IPS-15b (cell line): ENCODE results near the gene CNTNAP2.
A peak's percentile ranks its signal among the peaks of the same experiment; 100 is the strongest.

ENCODE experiments used
- H3K27me3 ChIP-seq: one replicate; pipeline ENCODE4 v1.6.1; 2013; ENCODE audit warnings: low read length; ENCODE audit not compliant: control insufficient read depth, insufficient read depth
- H3K36me3 ChIP-seq: one replicate; pipeline ENCODE4 v1.6.1; 2013; ENCODE audit warnings: low read length; ENCODE audit not compliant: control insufficient read depth, insufficient read depth
- H3K4me1 ChIP-seq: one replicate; pipeline ENCODE4 v1.6.1; 2013; ENCODE audit warnings: mild to moderate bottlenecking, low read length; ENCODE audit not compliant: control insufficient read depth, insufficient read depth
- H3K4me3 ChIP-seq: one replicate; pipeline ENCODE4 v1.5.1; 2013; ENCODE audit warnings: low read depth, low read length
- H3K9ac ChIP-seq: one replicate; pipeline ENCODE4 v1.6.1; 2013; ENCODE audit warnings: low read depth, mild to moderate bottlenecking, low read length
- H3K9me3 ChIP-seq: one replicate; pipeline ENCODE4 v1.6.1; 2013; ENCODE audit warnings: mild to moderate bottlenecking, low read length; ENCODE audit not compliant: control insufficient read depth, insufficient read depth

Gene CNTNAP2

DNA sequence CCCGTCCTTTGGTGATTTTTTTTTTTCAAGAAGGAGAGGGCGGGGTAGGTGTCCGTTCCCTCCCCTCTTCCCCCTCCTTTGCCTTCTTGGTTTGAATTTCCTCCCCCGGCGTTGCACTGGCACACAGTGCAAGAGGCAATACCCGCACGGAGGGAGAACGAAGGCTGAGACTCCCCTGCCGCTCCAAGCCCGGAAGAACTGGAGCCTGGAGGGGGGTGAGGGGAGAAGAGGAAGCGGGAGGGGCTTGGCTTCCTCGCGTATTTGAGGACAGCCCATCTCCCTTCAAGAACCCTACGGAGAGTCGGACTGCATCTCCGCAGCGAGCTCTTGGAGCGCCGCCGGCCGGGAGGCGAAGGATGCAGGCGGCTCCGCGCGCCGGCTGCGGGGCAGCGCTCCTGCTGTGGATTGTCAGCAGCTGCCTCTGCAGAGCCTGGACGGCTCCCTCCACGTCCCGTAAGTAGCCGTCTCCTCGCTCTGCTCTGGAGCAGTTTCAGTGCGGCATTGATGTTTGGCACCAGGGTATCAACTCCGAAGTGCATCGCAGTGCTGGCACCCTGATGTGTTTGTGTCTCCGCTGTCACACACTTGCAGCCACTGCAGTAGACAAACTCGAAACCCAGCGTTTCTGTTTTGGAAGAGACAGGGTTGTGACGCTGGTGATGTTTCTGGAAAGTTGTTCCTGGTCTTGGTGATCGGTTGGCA, at the start of gene CNTNAP2:
TSS of gene CNTNAP2 (plus strand) at position 281 of the 702 bp plus-strand sequence. CDS start at position 357, 76 bp downstream.
- Histone ChIP-seq H3K4me3 (peak within 1 kb of the TSS; percentile 80), H3K9me3 (no peaks in the 10 kb centered on the region), H3K36me3 (no peaks in the 10 kb centered on the region), H3K27me3 (peaks cover 31% of the 10 kb centered on the region), H3K4me1 (peaks cover 4% of the 10 kb centered on the region), H3K9ac (no peak within 1 kb of the TSS)

DNA sequence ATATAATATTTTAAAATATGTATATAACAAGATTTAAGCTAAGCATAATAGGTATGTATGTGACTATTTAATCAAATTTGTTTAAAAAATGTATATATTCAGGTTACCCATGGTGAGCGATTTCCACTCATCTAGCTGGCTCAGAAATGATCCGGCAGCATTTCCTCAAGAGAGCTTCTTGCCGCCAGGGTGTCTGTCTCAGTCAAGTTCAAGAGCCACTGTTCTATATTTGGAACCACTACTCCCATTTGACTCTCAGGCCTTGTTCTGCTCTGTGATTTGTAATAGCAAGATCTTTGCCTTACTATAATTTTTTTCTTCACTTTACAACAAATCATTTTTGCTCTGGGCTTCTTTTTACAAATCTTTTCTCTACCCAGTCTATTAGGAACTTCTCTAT, 48.7 kb upstream of the CNTNAP2 start:
- H3K9ac ChIP-seq = no peak overlapping the region
- H3K9me3 ChIP-seq = no peaks in the 10 kb centered on the region
- no peak overlapping the region for H3K4me3 ChIP-seq
- no peaks in the 10 kb centered on the region for H3K36me3 ChIP-seq
- H3K27me3 ChIP-seq = no peaks in the 10 kb centered on the region
- H3K4me1 ChIP-seq = no peaks in the 10 kb centered on the region

DNA sequence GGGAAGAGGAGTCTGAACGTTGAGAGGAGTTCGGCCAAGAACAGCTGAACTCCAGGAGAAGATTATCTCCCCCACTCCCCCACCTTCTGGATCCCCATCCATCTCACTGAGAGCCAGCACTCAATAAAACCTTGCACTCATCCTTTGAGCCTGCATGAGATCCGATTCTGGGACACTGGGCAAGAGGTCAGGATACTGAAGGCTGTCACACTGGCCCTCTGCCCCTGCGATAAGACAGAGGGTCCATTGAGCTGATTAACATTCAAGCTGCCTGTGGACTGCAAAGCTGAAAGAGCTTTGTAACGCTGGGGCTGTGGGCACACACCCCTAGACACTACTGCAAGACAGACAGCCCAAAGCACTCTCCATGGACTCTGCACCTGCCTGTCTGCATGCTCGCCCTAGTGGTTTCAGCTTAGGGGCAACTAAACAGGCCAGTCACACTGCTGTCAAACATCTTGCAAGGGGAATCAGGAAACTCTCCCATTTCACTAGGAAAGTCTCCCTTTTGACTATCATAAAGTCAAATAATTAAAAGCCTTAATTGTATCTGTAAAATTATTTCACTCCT, 42.3 kb upstream of the CNTNAP2 start:
- Histone ChIP-seq H3K4me1 (no peaks in the 10 kb centered on the region), H3K9me3 (no peaks in the 10 kb centered on the region), H3K4me3 (no peak overlapping the region)

DNA sequence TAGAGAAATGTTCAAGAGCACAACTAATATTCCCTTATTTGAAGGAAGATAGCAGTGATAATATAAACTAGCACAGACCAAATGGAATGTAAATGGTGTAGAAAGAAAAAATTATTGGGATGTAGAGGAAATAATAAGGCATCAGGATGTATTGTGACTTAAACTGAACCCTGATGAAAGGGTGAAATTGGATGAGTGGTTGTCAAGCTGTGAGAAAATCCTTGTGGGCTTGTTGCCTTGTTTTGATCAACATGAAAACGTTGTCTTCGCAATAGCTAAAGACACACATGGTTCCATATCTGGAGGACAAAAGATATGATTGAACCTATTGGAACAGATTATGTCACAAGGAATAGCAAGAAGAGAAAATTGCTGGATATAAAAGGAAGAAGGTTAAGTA, 40.3 kb upstream of the CNTNAP2 start:
- Histone ChIP-seq H3K9me3 (no peaks in the 10 kb centered on the region), H3K9ac (no peak overlapping the region), H3K27me3 (no peaks in the 10 kb centered on the region), H3K36me3 (no peaks in the 10 kb centered on the region), H3K4me1 (no peaks in the 10 kb centered on the region), H3K4me3 (no peak overlapping the region)

More for the DNA sequence above, 42.3 kb upstream of the CNTNAP2 start:
- Histone ChIP-seq H3K9ac (no peak overlapping the region), H3K36me3 (no peaks in the 10 kb centered on the region), H3K27me3 (no peaks in the 10 kb centered on the region)

DNA sequence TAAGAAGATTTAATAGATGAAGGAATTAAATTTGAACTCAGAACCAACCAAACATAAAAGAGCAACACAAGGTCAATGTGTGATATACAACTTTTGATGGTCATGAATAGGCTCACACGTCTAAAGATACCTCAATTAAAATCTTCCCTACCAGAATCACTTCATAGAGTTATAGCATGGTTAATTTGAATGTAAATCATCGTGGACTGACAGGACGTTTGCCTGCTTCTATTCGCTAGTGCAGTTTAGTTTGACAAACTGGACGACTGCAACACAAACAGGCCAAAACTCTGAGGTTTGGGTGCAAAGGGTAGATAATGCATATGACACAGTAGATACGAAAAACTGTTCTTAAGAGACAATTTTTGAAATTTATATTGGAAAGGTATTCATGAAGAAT, 32.5 kb upstream of the CNTNAP2 start:
- no peaks in the 10 kb centered on the region for H3K9me3 ChIP-seq
- no peaks in the 10 kb centered on the region for H3K4me1 ChIP-seq
- H3K9ac ChIP-seq = no peak overlapping the region
- no peak overlapping the region for H3K4me3 ChIP-seq
- H3K27me3 ChIP-seq = no peaks in the 10 kb centered on the region
- no peaks in the 10 kb centered on the region for H3K36me3 ChIP-seq

DNA sequence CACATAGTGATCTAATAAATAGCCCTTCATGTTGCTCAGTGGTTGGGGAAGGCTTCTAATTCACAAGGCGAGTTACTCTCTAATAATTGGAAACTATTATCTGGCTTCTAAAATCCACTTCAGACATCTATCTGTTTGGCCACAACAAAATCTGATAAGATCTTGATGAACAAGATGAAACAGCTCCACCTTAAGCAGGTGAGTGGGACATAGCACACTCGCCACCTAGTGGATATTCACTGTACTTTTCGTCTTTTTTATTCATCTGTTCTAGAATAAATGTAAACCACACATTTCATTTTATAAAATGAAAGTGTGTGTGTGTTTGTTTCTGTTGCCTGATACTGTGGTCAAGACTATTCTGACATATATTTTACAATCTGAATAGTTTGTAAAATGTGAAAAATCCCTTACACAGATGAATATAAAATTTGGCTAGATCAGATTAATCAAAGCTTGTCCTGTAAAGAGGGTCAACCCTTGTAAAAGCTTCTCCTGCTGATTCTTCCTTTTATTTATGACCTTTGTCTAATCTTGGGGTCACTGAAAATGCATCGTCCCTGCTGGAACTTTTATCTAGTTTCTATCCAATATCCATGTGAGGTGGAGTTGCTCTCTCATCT, 26.5 kb upstream of the CNTNAP2 start:
- H3K9me3 ChIP-seq = no peaks in the 10 kb centered on the region
- H3K9ac ChIP-seq = no peak overlapping the region
- H3K36me3 ChIP-seq = no peaks in the 10 kb centered on the region
- no peaks in the 10 kb centered on the region for H3K4me1 ChIP-seq
- H3K27me3 ChIP-seq = no peaks in the 10 kb centered on the region
- H3K4me3 ChIP-seq = no peak overlapping the region

DNA sequence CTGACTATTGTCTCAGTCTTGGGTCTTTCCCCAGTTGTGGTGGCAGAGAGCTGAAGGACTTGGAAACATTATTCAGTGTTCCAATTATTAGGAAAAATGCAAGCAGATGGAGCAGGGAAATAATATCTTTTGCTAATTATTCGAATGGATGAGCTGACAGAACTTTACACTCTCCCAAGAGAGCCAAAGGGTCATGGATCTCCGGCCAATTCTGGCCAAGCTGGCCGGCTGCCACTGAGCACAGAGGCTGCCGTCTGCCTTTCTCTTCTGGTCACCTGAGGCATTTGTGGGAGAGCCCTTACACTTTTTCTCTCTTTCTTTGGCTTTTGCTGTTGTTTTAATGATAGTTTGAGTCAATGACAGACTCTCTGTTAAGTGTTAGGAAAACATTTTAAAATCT, 22.2 kb upstream of the CNTNAP2 start:
- Histone ChIP-seq H3K27me3 (no peaks in the 10 kb centered on the region), H3K36me3 (no peaks in the 10 kb centered on the region), H3K4me3 (no peak overlapping the region), H3K4me1 (no peaks in the 10 kb centered on the region), H3K9ac (no peak overlapping the region), H3K9me3 (no peaks in the 10 kb centered on the region)

DNA sequence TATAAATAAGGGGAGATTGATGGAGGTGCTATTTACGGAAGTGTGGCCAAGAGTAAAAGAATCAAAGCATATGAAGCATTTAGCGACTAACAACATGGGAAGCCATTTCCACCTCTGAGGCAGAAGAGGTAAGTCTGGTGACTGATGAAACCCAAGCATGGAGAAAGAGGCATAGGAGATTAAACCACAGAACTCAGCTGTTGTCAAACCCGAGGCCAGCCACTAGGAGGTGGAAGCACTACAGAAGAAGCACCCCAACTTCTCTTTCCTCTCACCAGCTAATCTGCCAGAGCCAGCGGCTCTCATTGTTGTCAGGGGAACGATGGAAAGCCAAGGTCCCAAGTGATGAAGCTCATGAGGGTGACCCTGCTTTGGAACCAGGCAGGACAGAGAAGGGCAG, 19.6 kb upstream of the CNTNAP2 start:
- no peaks in the 10 kb centered on the region for H3K36me3 ChIP-seq
- no peaks in the 10 kb centered on the region for H3K27me3 ChIP-seq
- H3K4me3 ChIP-seq = no peak overlapping the region
- no peaks in the 10 kb centered on the region for H3K9me3 ChIP-seq
- no peaks in the 10 kb centered on the region for H3K4me1 ChIP-seq
- H3K9ac ChIP-seq = no peak overlapping the region

DNA sequence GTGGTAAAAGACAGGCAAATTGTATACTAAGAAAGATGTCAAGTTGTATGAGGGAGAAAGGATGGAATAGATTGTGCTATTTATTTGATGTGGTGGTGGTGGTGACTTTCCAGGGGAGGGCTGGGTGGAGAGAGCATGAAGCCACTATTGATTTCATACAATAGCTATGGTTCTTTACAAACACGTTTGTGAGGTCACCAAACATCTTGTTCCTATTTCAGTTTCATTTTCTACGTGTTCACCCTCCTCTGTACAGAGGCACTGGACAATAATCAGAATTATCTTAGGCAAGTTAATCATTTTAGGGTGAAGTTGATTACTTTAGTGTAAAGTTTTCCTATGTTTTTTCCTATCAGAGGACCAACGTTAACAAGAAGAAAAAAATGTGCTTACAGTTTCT, 10.3 kb upstream of the CNTNAP2 start:
- H3K4me1 ChIP-seq = no peaks in the 10 kb centered on the region
- no peaks in the 10 kb centered on the region for H3K9me3 ChIP-seq
- no peaks in the 10 kb centered on the region for H3K36me3 ChIP-seq
- no peak overlapping the region for H3K4me3 ChIP-seq
- no peaks in the 10 kb centered on the region for H3K27me3 ChIP-seq
- H3K9ac ChIP-seq = no peak overlapping the region

DNA sequence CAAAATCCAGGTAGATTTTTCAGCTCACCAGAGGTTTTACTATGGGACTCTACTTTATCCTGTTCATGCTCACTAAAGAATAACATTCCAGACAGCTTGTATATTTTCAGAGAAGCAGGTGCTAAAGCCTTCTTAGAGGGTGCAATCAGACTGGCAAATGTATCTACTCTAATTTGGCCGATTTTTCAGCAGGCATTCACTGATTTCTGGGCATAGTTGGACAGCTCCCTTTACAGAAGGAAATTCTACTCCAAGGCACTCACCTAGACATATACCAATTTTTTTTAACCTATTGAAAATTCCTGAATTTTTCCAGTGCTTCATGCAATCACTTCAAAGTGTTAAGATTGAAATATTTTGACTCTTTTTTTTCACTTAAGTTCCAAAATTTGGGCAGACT, 3.8 kb upstream of the CNTNAP2 start:
- H3K27me3 ChIP-seq = peaks cover 15% of the 10 kb centered on the region
- no peaks in the 10 kb centered on the region for H3K36me3 ChIP-seq
- no peaks in the 10 kb centered on the region for H3K9me3 ChIP-seq
- H3K4me1 ChIP-seq = peaks cover 4% of the 10 kb centered on the region
- H3K9ac ChIP-seq = no peak overlapping the region
- H3K4me3 ChIP-seq = no peak overlapping the region

DNA sequence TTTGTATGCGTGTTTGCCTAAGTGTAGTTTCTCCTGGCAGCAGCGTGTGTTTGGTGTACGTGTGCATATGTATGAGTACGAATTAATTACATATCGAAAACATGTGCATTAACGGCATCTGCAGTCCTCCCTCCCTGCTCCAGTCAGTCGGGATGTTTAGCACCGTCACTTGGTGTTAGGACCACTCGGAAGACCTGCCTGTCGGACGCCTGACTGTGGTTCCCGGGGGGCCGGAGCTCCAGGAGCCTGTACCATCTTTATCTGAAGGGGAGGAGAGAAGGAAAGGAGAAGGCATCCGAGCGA, 1.1 kb upstream of the CNTNAP2 start:
- H3K4me1 ChIP-seq = peaks cover 4% of the 10 kb centered on the region
- no peaks in the 10 kb centered on the region for H3K9me3 ChIP-seq
- H3K27me3 ChIP-seq = peaks cover 31% of the 10 kb centered on the region
- peak overlapping the region; percentile 80 for H3K4me3 ChIP-seq
- H3K9ac ChIP-seq = no peak overlapping the region
- no peaks in the 10 kb centered on the region for H3K36me3 ChIP-seq

DNA sequence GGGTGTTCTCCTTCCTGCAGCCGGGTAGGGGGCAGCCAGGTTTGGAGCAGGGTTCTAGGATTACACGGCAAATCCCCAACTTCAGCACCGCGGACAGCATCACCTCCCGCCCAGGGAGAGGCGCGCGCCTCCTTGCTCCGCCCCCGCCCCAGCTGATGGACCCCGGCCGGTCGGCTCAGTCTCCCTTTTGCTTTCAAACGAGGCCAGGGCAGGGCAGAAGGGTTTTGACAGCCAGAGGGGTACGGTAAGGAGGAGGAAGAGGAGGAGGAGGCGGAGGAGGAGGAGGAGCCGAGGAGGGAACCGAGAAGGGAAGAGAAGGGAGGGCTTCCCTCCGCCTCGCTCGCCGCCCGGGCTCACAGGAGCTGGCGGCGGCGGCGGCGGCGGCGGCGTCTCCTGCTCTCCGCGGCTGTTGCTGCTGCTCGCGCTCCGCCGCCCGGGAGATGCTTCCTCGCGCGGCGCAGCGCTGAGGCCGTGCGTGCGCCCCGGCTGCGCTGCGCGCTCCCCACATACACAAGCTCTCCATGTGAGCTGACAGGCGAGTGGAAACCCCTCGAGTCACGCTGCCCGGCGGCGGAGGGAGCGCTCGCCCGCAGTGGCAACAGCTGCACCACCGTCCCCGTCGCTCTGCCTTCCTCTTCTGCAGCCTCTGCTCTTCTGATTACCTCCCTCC, 615 bp upstream of the CNTNAP2 start:
- peak overlapping the region; percentile 80 for H3K4me3 ChIP-seq

More for the DNA sequence above, 615 bp upstream of the CNTNAP2 start:
- Histone ChIP-seq H3K4me1 (peaks cover 4% of the 10 kb centered on the region), H3K27me3 (peaks cover 31% of the 10 kb centered on the region), H3K9me3 (no peaks in the 10 kb centered on the region), H3K9ac (no peak overlapping the region), H3K36me3 (no peaks in the 10 kb centered on the region)
